D721Med (cell line): ENCODE data around the gene BNIPL.

ENCODE experiments used
- DNase-seq: peaks from one replicate; pipeline ENCODE4 v3.0.0; 2011; ENCODE audit warnings: low spot score; ENCODE audit not compliant: insufficient read length
- FAIRE-seq: peaks from 2 replicates; lab custom pipeline; 2011; peaks lifted over from hg19 to GRCh38; lab: Jason Lieb, UNC
- TF ChIP-seq, protein P1 (sequence below): IDR thresholded peaks from 2 replicates; pipeline ENCODE4 v1.5.1; 2012; ENCODE audit warnings: mild to moderate bottlenecking, control low read depth; ENCODE audit not compliant: insufficient read depth; ENCODE audit errors: missing control alignments

Gene BNIPL

GRCh38 chr1:151047591-151047924 lies 11.2 kb downstream of the BNIPL start, which contains the start of gene C1orf56:
C1orf56 (plus strand) TSS chr1:151047751; CDS start chr1:151047848, 97 bp downstream.
- FAIRE-seq (no peak), DNase-seq (peak; percentile 99)
- TF ChIP-seq, protein P1, sequence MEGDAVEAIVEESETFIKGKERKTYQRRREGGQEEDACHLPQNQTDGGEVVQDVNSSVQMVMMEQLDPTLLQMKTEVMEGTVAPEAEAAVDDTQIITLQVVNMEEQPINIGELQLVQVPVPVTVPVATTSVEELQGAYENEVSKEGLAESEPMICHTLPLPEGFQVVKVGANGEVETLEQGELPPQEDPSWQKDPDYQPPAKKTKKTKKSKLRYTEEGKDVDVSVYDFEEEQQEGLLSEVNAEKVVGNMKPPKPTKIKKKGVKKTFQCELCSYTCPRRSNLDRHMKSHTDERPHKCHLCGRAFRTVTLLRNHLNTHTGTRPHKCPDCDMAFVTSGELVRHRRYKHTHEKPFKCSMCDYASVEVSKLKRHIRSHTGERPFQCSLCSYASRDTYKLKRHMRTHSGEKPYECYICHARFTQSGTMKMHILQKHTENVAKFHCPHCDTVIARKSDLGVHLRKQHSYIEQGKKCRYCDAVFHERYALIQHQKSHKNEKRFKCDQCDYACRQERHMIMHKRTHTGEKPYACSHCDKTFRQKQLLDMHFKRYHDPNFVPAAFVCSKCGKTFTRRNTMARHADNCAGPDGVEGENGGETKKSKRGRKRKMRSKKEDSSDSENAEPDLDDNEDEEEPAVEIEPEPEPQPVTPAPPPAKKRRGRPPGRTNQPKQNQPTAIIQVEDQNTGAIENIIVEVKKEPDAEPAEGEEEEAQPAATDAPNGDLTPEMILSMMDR: no peak

GRCh38 chr1:151047925-151048644 lies 11.7 kb downstream of the BNIPL start:
- TF ChIP-seq, protein P1: no peak
- peak; percentile 69 for DNase-seq
- no peak for FAIRE-seq

DNA sequence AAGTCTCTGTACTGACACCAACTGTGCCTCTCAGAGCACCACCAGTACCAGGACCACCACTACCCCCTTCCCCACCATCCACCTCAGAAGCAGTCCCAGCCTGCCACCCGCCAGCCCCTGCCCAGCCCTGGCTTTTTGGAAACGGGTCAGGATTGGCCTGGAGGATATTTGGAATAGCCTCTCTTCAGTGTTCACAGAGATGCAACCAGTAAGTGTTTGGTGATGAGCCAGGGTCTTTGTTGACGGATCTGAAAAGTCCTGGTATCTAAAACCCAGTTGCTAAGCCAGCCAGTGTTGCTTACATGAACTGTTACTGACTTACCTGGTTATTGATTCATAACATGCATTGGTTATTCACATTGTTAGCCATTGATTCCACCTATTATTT lies 12.3 kb downstream of the BNIPL start:
- FAIRE-seq: no peak
- DNase-seq: no peak
- TF ChIP-seq, protein P1: no peak

- FAIRE-seq: no peak
- no peak for DNase-seq
- TF ChIP-seq, protein P1: no peak
Measured at GRCh38 chr1:151049458-151049857, 13.1 kb downstream of the BNIPL start.

DNA sequence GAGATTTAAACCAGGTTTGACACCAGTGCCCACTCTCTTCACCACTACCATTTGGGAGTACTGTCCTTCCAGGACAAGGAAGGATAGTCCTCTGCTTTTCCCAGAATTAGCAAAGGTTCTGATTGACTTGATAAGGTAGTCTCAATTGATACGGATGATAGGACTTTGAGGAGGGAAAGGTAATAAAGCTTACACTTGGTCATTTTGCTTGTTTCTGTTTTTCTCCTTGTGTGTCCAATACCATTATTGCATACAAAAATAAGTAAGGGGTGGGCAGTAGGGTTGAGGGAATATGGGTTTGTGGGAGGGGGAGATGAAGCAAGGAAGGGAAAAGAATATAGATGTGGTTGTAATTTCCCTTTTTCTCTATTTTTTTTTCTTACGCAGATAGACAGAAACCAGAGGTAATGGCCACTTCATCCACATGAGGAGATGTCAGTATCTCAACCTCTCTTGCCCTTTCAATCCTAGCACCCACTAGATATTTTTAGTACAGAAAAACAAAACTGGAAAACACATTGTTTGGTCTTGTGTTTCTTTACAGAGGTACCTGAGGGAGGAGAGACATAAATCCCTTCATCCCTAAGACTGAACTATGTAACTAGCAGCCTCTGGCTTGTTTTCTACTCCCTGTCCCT lies 13.8 kb downstream of the BNIPL start:
- DNase-seq (no peak), FAIRE-seq (no peak)
- TF ChIP-seq, protein P1: no peak

DNA sequence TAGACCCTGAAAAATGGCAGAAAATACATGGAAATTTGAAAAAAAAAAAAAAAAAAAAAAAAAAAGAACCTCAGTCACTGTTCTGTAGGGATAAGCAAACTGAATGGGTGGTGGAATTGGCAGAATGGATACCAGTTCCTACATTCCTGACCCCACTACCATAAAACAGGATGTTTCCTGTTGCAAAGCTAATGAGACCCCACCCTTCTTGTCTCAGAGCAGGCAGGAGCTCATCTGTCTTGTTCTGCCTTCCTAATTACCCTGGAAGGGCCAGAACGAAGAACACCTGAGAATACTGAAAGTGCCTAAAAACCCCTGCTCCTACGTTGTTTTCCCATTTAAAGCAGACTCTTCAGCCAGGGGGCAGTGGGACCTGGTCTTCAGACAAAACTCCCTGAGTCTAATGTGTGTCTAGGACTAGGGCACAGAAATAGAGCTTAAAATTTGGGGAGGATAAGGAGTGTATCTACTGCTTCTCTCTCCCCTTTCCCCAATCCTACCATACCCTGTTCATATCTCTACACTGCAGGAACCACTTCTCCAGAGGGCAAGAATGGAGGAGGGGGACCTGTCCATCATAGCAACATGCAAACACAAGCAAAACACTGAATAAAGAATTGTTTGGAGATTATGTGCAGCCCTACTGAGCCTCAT lies 15.1 kb downstream of the BNIPL start:
- DNase-seq (no peak), FAIRE-seq (no peak)
- TF ChIP-seq, protein P1: no peak
